RWPE1 (cell line): Measurements from ENCODE around the gene CLINT1.

Experiments
- CTCF ChIA-PET: fragments of 350-600 bp; sonication (Branson Sonifier 250); formaldehyde crosslinking; extraction: SDS; loops from one replicate; lab custom pipeline; 2021; lab: Yijun Ruan, JAX
- POLR2A ChIA-PET: fragments of 400-600 bp; formaldehyde crosslinking; extraction: SDS; loops from one replicate; lab custom pipeline; 2020; ENCODE audit warnings: antibody characterized with exemption; ENCODE audit not compliant: low non-redundant PET; lab: Yijun Ruan, JAX
- DNase-seq: peaks from one replicate; pipeline ENCODE4 v3.0.0; 2012; ENCODE audit warnings: low spot score
- H3K27ac ChIP-seq: fragments of 450-650 bp; 2 replicates; pipeline ENCODE4 v1.5.1; 2017
- CTCF ChIP-seq: fragments of 450-650 bp; conservative IDR thresholded peaks from 2 replicates; pipeline ENCODE4 v1.5.1; 2017; ENCODE audit warnings: low read depth, mild to moderate bottlenecking

The CLINT1 gene

GRCh38 chr5:157802736-157803135, 56.2 kb downstream of the CLINT1 start:
- CTCF ChIA-PET, result interaction anchor here (1.2 kb wide), 1 partner anchor 14 kb away, joined by 3 read pairs; no protein-coding TSS in a partner anchor
- POLR2A ChIA-PET, result no interaction called here
- no peak for TF ChIP-seq CTCF

DNA sequence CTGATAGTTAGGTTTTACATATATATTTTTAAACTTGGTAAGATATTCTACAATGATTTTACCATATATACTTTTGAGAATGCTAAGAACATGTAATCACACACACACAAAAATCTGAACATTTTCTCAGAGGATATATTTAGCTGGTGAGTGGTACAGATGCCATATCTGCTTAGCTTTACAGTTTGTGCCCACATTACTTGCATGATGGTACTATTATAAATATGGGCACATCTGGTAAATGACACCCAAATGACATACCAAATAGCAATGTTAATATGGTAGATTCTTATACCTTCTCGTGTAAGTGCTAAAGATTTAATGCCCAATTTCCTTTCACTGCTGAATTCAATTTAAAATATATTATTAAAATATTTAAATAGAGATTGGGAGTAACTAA, 58.8 kb downstream of the CLINT1 start:
- POLR2A ChIA-PET, result interaction anchor here (0.5 kb wide), 1 partner anchor 110 kb away, joined by 5 read pairs; no protein-coding TSS in a partner anchor
- CTCF ChIA-PET, result no interaction called here
- TF ChIP-seq CTCF, result no peak

More at GRCh38 chr5:157802736-157803135, 56.2 kb downstream of the CLINT1 start:
- no peak for DNase-seq
- no peak overlapping the region for H3K27ac ChIP-seq

GRCh38 chr5:157799578-157799977, 59.4 kb downstream of the CLINT1 start:
- DNase-seq, result no peak
- TF ChIP-seq CTCF, result no peak
- H3K27ac ChIP-seq, result no peak overlapping the region
- ChIA-PET POLR2A (no interaction called here), CTCF (no interaction called here)

More for the DNA sequence above, 58.8 kb downstream of the CLINT1 start:
- H3K27ac ChIP-seq, result no peak overlapping the region
- DNase-seq, result no peak

DNA sequence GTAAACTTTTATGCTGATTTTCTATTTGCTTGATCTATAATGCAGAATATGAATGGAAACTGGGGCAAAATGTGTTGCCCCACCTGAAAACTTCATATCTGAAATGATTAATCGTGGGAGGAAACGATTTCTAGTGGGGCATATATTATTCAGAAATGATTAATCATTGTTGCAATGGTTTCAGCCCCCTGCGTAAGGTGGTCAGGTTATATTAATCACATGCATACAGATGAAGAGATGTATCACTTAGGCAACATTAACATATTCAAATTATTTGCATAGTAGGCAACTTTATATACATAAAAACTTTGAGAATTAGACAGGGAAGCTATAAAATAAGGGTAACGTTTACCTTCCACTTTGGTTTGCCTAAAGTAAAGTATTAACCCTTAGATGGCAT, 65.6 kb downstream of the CLINT1 start:
- POLR2A ChIA-PET, result no interaction called here
- no peak for DNase-seq

GRCh38 chr5:157785801-157786200, 73.1 kb downstream of the CLINT1 start:
- CTCF ChIA-PET, result no interaction called here
- TF ChIP-seq CTCF, result no peak
- H3K27ac ChIP-seq, result no peak overlapping the region
- no peak for DNase-seq
- POLR2A ChIA-PET, result no interaction called here

More for the DNA sequence above, 65.6 kb downstream of the CLINT1 start:
- TF ChIP-seq CTCF, result no peak
- no peak overlapping the region for H3K27ac ChIP-seq
- CTCF ChIA-PET, result interaction anchor here (0.6 to 1.6 kb wide), 2 partner anchors 24 to 62 kb away, joined by 3 to 4 read pairs; no protein-coding TSS in a partner anchor

DNA sequence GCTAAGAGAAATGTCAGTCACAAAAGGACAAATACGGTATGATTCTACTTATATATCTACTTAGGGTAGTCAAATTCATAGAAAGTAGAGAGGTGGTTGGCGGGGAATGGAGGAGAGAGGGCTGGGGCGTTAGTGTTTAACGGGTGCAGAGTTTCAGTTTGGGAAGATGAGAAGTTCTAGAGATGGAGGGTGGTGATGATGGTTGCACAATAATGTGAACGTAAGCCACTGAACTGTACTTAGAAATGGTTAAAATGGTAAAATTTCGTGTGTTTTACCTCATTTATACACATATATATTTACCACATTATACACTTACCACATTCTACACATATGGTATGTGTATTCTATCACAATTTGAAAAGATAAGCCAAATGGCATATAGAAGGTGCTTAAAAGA, 79.7 kb downstream of the CLINT1 start:
- CTCF ChIA-PET, result no interaction called here
- POLR2A ChIA-PET, result no interaction called here
- H3K27ac ChIP-seq, result no peak overlapping the region
- DNase-seq, result no peak
- TF ChIP-seq CTCF, result no peak
